HCT116 (cell line): Measurements from ENCODE around the gene CNTD1. TPM values are rescaled to one million over a fixed set of nuclear protein-coding genes. Genes with fewer than 3 reads are reported as not detected.

ENCODE experiments used
- ATAC-seq: fragments of 200-7000 bp; cut with Tn5 transposase; 2 replicates; pipeline ENCODE4 v1.9.1; 2020; ENCODE audit warnings: mild to moderate bottlenecking, moderate library complexity
- BruUV-seq: library from RNA; stranded (reverse); fragments of 400-500 nt; replicated peaks from 2 replicates; lab custom pipeline; 2021; lab: Mats Ljungman, UMichigan
- CTCF ChIA-PET: fragments of 300-600 bp; sonication (Branson Sonifier 250); formaldehyde crosslinking; loops from one replicate; lab custom pipeline; 2021; ENCODE audit warnings: antibody characterized with exemption; lab: Charles Lee
- POLR2A ChIA-PET: fragments of 300-600, 350-600 bp; sonication (Branson Sonifier 250); formaldehyde crosslinking; loops from one replicate; lab custom pipeline; 2021; ENCODE audit warnings: antibody characterized with exemption; lab: Charles Lee
- RAD21 ChIA-PET, 2 experiments: fragments of 300-600 bp; sonication (Branson Sonifier 250); formaldehyde crosslinking; loops; one replicate each; lab custom pipeline; 2023; ENCODE audit warnings: low total read pairs in 2 of 2; ENCODE audit not compliant: uncharacterized antibody in 2 of 2, unreplicated experiment in 2 of 2, low non-redundant PET in 1 of 2; lab: Charles Lee
- DNase-seq: peaks from one replicate; pipeline ENCODE4 v3.0.0-alpha.2; 2010; ENCODE audit warnings: low read depth, low spot score
- H2AFZ ChIP-seq: fragments of 200-600 bp; shearing (Covaris generic), sonication (generic); 2 replicates; pipeline ENCODE4 v1.6.1; 2017; ENCODE audit warnings: low read depth, mixed run types, mixed read lengths, antibody characterized with exemption, low read length; ENCODE audit not compliant: poor library complexity, severe bottlenecking
- H3K27ac ChIP-seq: 2 replicates; pipeline ENCODE4 v1.5.1; 2012; ENCODE audit warnings: low read depth, low read length
- H3K27me3 ChIP-seq: fragments of 200-600 bp; sonication (generic); 2 replicates; pipeline ENCODE4 v1.6.1; 2016; ENCODE audit warnings: mixed run types, low read length, mixed read lengths; ENCODE audit not compliant: insufficient read depth
- H3K36me3 ChIP-seq, 2 experiments: fragments of 200-500 bp in 1 of 2; fragments of 200-600 bp in 1 of 2; sonication (Bioruptor generic) in 1 of 2; sonication (generic) in 1 of 2; 2 replicates each; pipeline versions ENCODE4 v1.5.1 to v1.6.1; 2014 to 2016; ENCODE audit warnings: low read length in 2 of 2, inconsistent platforms in 1 of 2, mixed read lengths in 1 of 2, mixed run types in 1 of 2; ENCODE audit not compliant: insufficient read depth in 2 of 2, control insufficient read depth in 1 of 2
- H3K4me1 ChIP-seq, 2 experiments: fragments of 200-600 bp in 1 of 2; sonication (generic) in 1 of 2; 2 replicates each; pipeline versions ENCODE4 v1.5.1 to v1.6.1; 2012 to 2017; ENCODE audit warnings: low read length in 2 of 2, inconsistent platforms in 1 of 2, mild to moderate bottlenecking in 1 of 2, mixed read lengths in 1 of 2, mixed run types in 1 of 2, moderate library complexity in 1 of 2; ENCODE audit not compliant: insufficient read depth in 2 of 2, control insufficient read depth in 1 of 2
- H3K4me2 ChIP-seq: fragments of 200-600 bp; sonication (generic); 2 replicates; pipeline ENCODE4 v1.6.1; 2017; ENCODE audit warnings: mixed run types, low read length, mixed read lengths
- H3K4me3 ChIP-seq, 2 experiments: fragments of 200-600 bp in 1 of 2; sonication (generic) in 1 of 2; replicated peaks in 1 of 2; 2 replicates each; pipeline ENCODE4 v1.5.1; 2011 to 2016; ENCODE audit warnings: low read length in 2 of 2, control low read depth in 1 of 2, low read depth in 1 of 2, mild to moderate bottlenecking in 1 of 2, mixed read lengths in 1 of 2, mixed run types in 1 of 2
- H3K79me2 ChIP-seq: fragments of 200-600 bp; sonication (generic); 2 replicates; pipeline ENCODE4 v1.6.1; 2017; ENCODE audit warnings: mild to moderate bottlenecking, mixed run types, low read length, moderate library complexity, mixed read lengths; ENCODE audit not compliant: insufficient read depth
- H3K9ac ChIP-seq: fragments of 200-600 bp; sonication (generic); 2 replicates; pipeline ENCODE4 v1.6.1; 2016; ENCODE audit warnings: low read length, mixed read lengths
- H3K9me2 ChIP-seq: fragments of 200-600 bp; sonication (generic), shearing (Covaris generic); 2 replicates; pipeline ENCODE4 v1.6.1; 2017; ENCODE audit warnings: mixed run types, mild to moderate bottlenecking, moderate library complexity; ENCODE audit not compliant: insufficient read depth
- H3K9me3 ChIP-seq, 2 experiments: fragments of 200-500 bp in 1 of 2; fragments of 200-600 bp in 1 of 2; sonication (Bioruptor generic) in 1 of 2; sonication (generic) in 1 of 2; 2 replicates each; pipeline ENCODE4 v1.6.1; 2014 to 2017; ENCODE audit warnings: low read length in 2 of 2, mixed read lengths in 2 of 2, inconsistent platforms in 1 of 2, low read depth in 1 of 2, mild to moderate bottlenecking in 1 of 2, mixed run types in 1 of 2, moderate library complexity in 1 of 2; ENCODE audit not compliant: control insufficient read depth in 1 of 2, insufficient read depth in 1 of 2
- H4K20me1 ChIP-seq: fragments of 200-600 bp; sonication (generic), shearing (Covaris generic); 2 replicates; pipeline ENCODE4 v1.6.1; 2017; ENCODE audit warnings: mixed run types, mild to moderate bottlenecking, moderate library complexity; ENCODE audit not compliant: insufficient read depth
- EGR1 ChIP-seq: IDR thresholded peaks from 2 replicates; pipeline ENCODE4 v1.6.1; 2012; ENCODE audit warnings: low read depth
- ELF1 ChIP-seq: IDR thresholded peaks from 2 replicates; pipeline ENCODE4 v1.6.1; 2012; ENCODE audit warnings: low read depth, borderline replicate concordance
- POLR2A ChIP-seq: IDR thresholded peaks from 2 replicates; pipeline ENCODE4 v1.7.0; 2011; ENCODE audit warnings: borderline replicate concordance; ENCODE audit not compliant: insufficient read depth, insufficient read length; ENCODE audit errors: extremely low read depth
- POLR2AphosphoS5 ChIP-seq: IDR thresholded peaks from 2 replicates; pipeline ENCODE4 v1.6.1; 2011; ENCODE audit warnings: mild to moderate bottlenecking, low read depth, low read length, moderate library complexity
- SIN3A ChIP-seq: IDR thresholded peaks from 2 replicates; pipeline ENCODE4 v1.6.1; 2012; ENCODE audit warnings: low read depth
- SP1 ChIP-seq: IDR thresholded peaks from 2 replicates; pipeline ENCODE4 v1.6.1; 2012; ENCODE audit warnings: low read depth
- SRF ChIP-seq: IDR thresholded peaks from 2 replicates; pipeline ENCODE4 v1.6.1; 2012; ENCODE audit warnings: low read depth
- YY1 ChIP-seq: IDR thresholded peaks from 2 replicates; pipeline ENCODE4 v1.6.1; 2011; ENCODE audit warnings: low read length, low read depth, moderate library complexity, mild to moderate bottlenecking; ENCODE audit not compliant: insufficient replicate concordance; ENCODE audit errors: extremely low read depth
- ZFX ChIP-seq: fragments of 450-650 bp; IDR thresholded peaks from 2 replicates; pipeline ENCODE4 v1.6.1; 2017
- ZNF274 ChIP-seq: fragments of 200-500 bp; sonication (Bioruptor generic); IDR thresholded peaks from 2 replicates; pipeline ENCODE4 v1.6.1; 2014; ENCODE audit warnings: mild to moderate bottlenecking, low read depth, low read length, inconsistent platforms
- intact Hi-C: fragments of 100-400 bp; cut with micrococcal nuclease; formaldehyde crosslinking; loops from 2 replicates; pipeline ENCODE4 v1.10.0; 2022
- total RNA-seq: library from RNA; stranded (reverse); gene quantifications from one replicate; pipeline ENCODE4 v1.2.1, GENCODE V29; 2021; ENCODE audit not compliant: unreplicated experiment
- TF ChIP-seq, protein P1 (sequence below): IDR thresholded peaks from 2 replicates; pipeline ENCODE4 v1.6.1; 2012; ENCODE audit warnings: low read depth

Gene CNTD1
- total RNA-seq, 1 experiment from 2014 or later, result not detected

DNA sequence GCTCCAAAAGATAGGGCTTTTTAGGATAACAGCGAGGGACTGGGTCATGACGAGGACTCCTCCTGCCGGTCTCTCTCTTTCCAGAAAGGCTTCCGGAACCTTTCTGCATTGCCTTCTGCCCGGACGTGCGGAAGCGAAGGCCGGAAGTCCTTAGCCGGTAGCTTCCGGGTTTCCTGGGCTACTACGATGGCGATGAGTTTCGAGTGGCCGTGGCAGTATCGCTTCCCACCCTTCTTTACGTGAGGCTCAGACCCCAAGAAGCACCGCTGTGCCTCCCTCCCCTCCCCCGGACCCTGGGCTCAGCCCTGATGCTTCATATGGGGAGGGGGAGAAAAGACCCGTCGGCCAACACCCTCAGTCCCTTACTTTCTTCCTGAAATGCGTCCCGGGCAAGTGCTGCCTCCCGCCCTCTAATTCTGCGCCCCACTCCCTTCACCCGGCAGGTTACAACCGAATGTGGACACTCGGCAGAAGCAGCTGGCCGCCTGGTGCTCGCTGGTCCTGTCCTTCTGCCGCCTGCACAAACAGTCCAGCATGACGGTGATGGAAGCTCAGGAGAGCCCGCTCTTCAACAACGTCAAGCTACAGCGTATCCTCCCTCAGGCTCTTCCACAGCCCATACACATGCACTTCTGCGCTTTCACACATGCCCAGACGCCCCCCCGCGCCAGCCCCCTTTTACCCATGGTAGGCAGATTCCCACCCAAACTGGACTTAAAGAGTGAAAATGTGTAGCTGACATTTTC, 25.2 kb upstream of the CNTD1 start, which contains the start of gene VPS25 (continued):
- TF ChIP-seq EGR1 (0 out of 2 replicates have a peak, but pooled peaks have one; percentile 34), YY1 (peak; percentile 87), ZNF274 (no peak), SP1 (peak; percentile 45; the same call in 1 of the 2 replicates)

- CTCF ChIA-PET, result interaction anchor here (3.6 kb wide), 1 partner anchor 11 kb away, joined by 24 read pairs; no protein-coding TSS in a partner anchor
- Histone ChIP-seq H3K9me3 (no peaks in the 10 kb centered on the region), H2AFZ (no peak overlapping the region), H3K4me2 (peak overlapping the region; percentile 74), H3K27ac (peak overlapping the region; percentile 65), H3K4me3 (peak overlapping the region; percentile 85 to 99), H3K79me2 (peaks cover 19% of the 10 kb centered on the region), H3K9me2 (no peaks in the 10 kb centered on the region), H3K27me3 (no peaks in the 10 kb centered on the region), H3K9ac (peak overlapping the region; percentile 82), H3K4me1 (peaks cover 8 to 12% of the 10 kb centered on the region in 2 experiments; a peak in 2 of 4 replicates), H3K36me3 (peaks cover 8 to 20% of the 10 kb centered on the region in 2 experiments), H4K20me1 (no peaks in the 10 kb centered on the region)
- POLR2A ChIA-PET, result interaction anchor here (0.6 kb wide), 1 partner anchor 48 kb away, joined by 3 read pairs; no protein-coding TSS in a partner anchor
- RAD21 ChIA-PET, result no interaction called here
- no peak for ATAC-seq
- no peak for TF ChIP-seq EGR1
- TF ChIP-seq, protein P1, sequence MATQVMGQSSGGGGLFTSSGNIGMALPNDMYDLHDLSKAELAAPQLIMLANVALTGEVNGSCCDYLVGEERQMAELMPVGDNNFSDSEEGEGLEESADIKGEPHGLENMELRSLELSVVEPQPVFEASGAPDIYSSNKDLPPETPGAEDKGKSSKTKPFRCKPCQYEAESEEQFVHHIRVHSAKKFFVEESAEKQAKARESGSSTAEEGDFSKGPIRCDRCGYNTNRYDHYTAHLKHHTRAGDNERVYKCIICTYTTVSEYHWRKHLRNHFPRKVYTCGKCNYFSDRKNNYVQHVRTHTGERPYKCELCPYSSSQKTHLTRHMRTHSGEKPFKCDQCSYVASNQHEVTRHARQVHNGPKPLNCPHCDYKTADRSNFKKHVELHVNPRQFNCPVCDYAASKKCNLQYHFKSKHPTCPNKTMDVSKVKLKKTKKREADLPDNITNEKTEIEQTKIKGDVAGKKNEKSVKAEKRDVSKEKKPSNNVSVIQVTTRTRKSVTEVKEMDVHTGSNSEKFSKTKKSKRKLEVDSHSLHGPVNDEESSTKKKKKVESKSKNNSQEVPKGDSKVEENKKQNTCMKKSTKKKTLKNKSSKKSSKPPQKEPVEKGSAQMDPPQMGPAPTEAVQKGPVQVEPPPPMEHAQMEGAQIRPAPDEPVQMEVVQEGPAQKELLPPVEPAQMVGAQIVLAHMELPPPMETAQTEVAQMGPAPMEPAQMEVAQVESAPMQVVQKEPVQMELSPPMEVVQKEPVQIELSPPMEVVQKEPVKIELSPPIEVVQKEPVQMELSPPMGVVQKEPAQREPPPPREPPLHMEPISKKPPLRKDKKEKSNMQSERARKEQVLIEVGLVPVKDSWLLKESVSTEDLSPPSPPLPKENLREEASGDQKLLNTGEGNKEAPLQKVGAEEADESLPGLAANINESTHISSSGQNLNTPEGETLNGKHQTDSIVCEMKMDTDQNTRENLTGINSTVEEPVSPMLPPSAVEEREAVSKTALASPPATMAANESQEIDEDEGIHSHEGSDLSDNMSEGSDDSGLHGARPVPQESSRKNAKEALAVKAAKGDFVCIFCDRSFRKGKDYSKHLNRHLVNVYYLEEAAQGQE, result no peak
- no peak for TF ChIP-seq POLR2AphosphoS5
- TF ChIP-seq SRF, result no peak
- no peak for TF ChIP-seq SIN3A
- no peak for TF ChIP-seq SP1
- no peak for TF ChIP-seq ZFX
- no peak for TF ChIP-seq ELF1
- TF ChIP-seq POLR2A, result no peak
- no peak for DNase-seq
- BruUV-seq, result no TSS peak
- intact Hi-C loops, result no loop called here
Measured at GRCh38 chr17:42774066-42774745, 24.5 kb upstream of the CNTD1 start.
